ENCODE data around the gene THADA.

The THADA gene

GRCh38 chr2:43370705-43371104 is 225.1 kb downstream of the THADA start:
- Histone ChIP-seq H3K9me3 (ENCODE audit: severe bottlenecking) (no peaks in the 10 kb centered on the region), H3K27me3 (ENCODE audit: insufficient read depth, poor library complexity, severe bottlenecking) (no peaks in the 10 kb centered on the region), H3K27ac (ENCODE audit: poor library complexity, severe bottlenecking) (no peak overlapping the region), H3K36me3 (ENCODE audit: low read depth) (no peaks in the 10 kb centered on the region), H3K4me3 (ENCODE audit: severe bottlenecking) (no peak overlapping the region), H3K4me1 (ENCODE audit: insufficient read depth, poor library complexity, severe bottlenecking) (no peaks in the 10 kb centered on the region)
- TF ChIP-seq, protein P1, sequence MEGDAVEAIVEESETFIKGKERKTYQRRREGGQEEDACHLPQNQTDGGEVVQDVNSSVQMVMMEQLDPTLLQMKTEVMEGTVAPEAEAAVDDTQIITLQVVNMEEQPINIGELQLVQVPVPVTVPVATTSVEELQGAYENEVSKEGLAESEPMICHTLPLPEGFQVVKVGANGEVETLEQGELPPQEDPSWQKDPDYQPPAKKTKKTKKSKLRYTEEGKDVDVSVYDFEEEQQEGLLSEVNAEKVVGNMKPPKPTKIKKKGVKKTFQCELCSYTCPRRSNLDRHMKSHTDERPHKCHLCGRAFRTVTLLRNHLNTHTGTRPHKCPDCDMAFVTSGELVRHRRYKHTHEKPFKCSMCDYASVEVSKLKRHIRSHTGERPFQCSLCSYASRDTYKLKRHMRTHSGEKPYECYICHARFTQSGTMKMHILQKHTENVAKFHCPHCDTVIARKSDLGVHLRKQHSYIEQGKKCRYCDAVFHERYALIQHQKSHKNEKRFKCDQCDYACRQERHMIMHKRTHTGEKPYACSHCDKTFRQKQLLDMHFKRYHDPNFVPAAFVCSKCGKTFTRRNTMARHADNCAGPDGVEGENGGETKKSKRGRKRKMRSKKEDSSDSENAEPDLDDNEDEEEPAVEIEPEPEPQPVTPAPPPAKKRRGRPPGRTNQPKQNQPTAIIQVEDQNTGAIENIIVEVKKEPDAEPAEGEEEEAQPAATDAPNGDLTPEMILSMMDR (IDR thresholded peaks at IDR 0.05; ENCODE audit: poor library complexity, severe bottlenecking), result no peak
- no peak for DNase-seq (ENCODE audit: low spot score)
- ATAC-seq (ENCODE audit: low read depth), result no peak

- H3K27me3 ChIP-seq (ENCODE audit: insufficient read depth, poor library complexity, severe bottlenecking), result no peaks in the 10 kb centered on the region
- ATAC-seq (ENCODE audit: low read depth) (no peak), DNase-seq (ENCODE audit: low spot score) (no peak)
- H3K27ac ChIP-seq (ENCODE audit: poor library complexity, severe bottlenecking), result no peak overlapping the region
- TF ChIP-seq, protein P1 (IDR thresholded peaks at IDR 0.05; ENCODE audit: poor library complexity, severe bottlenecking), result no peak
- no peak overlapping the region for H3K4me3 ChIP-seq (ENCODE audit: severe bottlenecking)
- H3K9me3 ChIP-seq (ENCODE audit: severe bottlenecking), result no peaks in the 10 kb centered on the region
- H3K36me3 ChIP-seq (ENCODE audit: low read depth), result no peaks in the 10 kb centered on the region
- no peaks in the 10 kb centered on the region for H3K4me1 ChIP-seq (ENCODE audit: insufficient read depth, poor library complexity, severe bottlenecking)
Observed at GRCh38 chr2:43370146-43370545, 225.7 kb downstream of the THADA start.

- Histone ChIP-seq H3K9me3 (ENCODE audit: severe bottlenecking) (no peaks in the 10 kb centered on the region), H3K4me1 (ENCODE audit: insufficient read depth, poor library complexity, severe bottlenecking) (no peaks in the 10 kb centered on the region), H3K27ac (ENCODE audit: poor library complexity, severe bottlenecking) (no peak overlapping the region), H3K36me3 (ENCODE audit: low read depth) (no peaks in the 10 kb centered on the region), H3K27me3 (ENCODE audit: insufficient read depth, poor library complexity, severe bottlenecking) (no peaks in the 10 kb centered on the region), H3K4me3 (ENCODE audit: severe bottlenecking) (no peak overlapping the region)
- DNase-seq (ENCODE audit: low spot score) (no peak), ATAC-seq (ENCODE audit: low read depth) (no peak)
- TF ChIP-seq, protein P1 (IDR thresholded peaks at IDR 0.05; ENCODE audit: poor library complexity, severe bottlenecking), result no peak
Observed at GRCh38 chr2:43368483-43369385, 227.1 kb downstream of the THADA start.

DNA sequence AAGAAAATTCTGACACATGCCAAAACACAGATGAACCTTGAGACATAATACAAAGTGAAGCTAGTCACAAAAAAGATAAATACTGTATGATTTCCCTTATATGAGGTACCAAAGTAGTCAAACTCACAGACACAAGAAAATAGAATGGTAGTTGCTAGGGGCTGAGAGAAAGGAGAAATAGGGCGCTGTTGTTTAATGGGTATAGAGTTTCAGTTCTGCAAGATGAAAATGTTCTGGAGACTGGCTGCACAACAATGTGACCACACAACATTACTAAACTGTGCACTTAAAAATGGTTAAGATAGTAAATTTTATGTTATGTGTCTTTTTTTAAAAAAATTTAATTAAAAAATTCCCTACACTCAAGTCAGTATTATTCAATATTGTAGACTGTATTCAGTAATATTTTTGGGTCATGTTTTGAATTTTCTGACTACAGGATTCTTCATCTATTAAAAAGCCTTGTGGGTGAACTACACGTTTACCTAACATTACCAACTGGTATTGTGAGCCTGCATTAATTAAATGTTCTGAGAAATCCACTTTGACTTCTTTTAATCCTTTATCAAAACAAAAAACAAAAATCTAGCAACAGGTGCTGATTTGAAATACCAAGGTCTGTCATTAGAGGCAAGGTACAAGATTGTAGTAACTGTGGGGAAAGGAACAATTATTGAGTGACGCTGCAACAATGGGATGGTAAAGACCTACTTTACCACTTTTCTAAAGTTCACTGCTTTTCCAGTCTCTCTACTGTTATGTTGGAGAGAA is 228.6 kb downstream of the THADA start:
- no peak for DNase-seq (ENCODE audit: low spot score)
- Histone ChIP-seq H3K4me3 (ENCODE audit: severe bottlenecking) (no peak overlapping the region), H3K27me3 (ENCODE audit: insufficient read depth, poor library complexity, severe bottlenecking) (no peaks in the 10 kb centered on the region), H3K9me3 (ENCODE audit: severe bottlenecking) (no peaks in the 10 kb centered on the region), H3K27ac (ENCODE audit: poor library complexity, severe bottlenecking) (no peak overlapping the region), H3K36me3 (ENCODE audit: low read depth) (no peaks in the 10 kb centered on the region), H3K4me1 (ENCODE audit: insufficient read depth, poor library complexity, severe bottlenecking) (no peaks in the 10 kb centered on the region)
- no peak for ATAC-seq (ENCODE audit: low read depth)
- TF ChIP-seq, protein P1 (IDR thresholded peaks at IDR 0.05; ENCODE audit: poor library complexity, severe bottlenecking), result no peak

Data from RWPE2 (cell line).